D341Med (cell line): ENCODE measurements around the gene ATG101.

Experiments
- DNase-seq: peaks from one replicate; pipeline ENCODE4 v3.0.0; 2012; ENCODE audit warnings: low spot score

The ATG101 gene

GRCh38 chr12:52069327-52070184 lies at the start of gene ATG101:
ATG101 (plus strand) TSS chr12:52069978; CDS start chr12:52073651, 3,673 bp downstream.
- DNase-seq: peak; percentile 96

DNA sequence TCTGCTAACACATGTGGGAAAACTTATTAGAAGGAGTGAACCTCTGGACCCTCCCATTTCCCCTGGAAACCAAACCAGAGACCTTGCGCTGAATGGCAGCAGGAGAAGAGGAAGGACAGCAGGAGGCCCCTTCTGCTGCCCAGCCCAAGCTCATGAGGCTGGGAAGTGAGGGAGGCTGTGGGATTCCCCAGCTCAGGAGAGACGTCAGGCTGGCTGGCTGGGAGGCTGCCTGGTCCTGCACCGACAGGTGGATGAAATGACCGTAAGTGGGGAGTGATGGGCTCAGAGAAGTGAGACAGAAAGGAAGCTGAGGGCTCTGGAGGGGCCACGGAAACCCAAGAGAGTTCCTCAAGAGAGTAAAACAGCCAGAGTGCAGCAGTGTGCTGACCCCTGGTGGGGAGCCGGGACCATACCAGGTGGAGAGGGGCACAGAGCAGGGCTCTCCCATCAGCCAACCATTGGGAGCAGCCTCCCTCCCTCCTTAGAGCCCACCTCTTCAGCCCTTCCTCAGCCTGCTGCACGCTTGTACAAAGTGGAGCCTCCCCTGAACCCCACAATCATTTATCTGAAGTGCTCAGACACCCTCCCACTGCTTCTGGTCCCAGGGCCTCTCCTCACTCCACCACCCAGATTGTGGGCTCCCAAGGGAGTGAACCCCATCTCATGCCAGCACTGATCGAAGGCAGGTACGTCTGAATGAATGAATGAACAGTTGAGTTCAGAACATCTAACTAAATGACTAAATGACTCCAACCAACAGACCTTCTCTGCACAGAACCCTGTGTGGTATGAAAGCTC lies 49.0 kb upstream of the ATG101 start:
- DNase-seq: peak; percentile 84

DNA sequence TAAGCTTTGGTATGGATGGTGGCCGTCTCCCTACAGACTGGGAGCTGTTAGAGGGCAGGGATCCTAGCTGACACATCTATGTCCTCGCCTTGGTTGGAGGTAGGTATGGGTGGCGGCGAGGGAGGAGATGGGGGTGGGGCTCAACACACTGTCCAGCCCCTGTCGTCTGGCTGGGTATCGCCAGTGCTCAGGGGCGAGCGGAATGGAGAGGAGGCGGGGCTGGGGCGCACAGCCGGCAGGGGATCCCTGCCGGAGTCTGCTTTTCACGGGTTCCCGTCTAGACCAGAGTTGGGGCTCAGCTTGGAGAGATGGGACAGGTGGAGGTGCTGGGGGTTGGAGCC lies 47.0 kb upstream of the ATG101 start:
- no peak for DNase-seq

DNA sequence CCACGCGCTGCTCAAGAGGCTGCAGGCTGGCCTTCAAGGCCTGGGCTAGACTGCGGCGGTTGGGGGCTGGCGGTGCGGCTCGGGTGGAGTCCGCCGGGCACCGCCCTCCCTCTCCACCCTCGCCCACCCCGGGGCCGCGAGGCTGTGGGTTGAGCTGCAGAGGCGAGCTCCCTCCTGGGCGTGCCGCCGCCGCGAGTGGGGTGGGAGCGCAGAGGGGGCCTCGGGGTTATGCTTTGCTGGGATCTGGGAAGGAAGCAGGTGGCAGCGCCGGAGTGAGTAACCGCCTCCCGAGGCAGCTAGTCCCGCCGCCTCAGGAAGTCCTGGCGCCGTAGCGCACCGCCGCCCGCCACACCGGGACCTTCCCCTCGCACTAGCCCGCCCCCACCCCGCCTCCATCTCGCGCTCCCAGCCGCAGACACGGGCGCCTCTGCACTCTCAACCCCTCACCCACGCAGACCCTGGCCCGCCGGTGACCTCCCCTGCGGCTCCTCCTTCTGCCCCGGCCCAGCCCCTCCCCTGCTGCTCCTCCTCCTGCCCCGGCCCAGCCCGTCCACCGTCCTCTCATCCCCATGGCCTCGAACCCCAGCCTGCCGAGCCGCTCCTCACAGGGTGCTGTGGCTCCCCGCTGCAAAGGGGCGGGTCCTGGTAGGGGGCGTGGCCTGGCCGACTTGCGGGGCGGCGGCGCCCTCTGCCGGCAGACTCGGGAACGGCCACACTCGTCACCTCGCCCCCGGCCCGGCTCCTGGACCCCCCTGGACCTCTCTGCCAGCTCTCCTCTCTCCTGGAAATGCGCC lies 46.4 kb upstream of the ATG101 start:
- DNase-seq: peak; percentile 93

DNA sequence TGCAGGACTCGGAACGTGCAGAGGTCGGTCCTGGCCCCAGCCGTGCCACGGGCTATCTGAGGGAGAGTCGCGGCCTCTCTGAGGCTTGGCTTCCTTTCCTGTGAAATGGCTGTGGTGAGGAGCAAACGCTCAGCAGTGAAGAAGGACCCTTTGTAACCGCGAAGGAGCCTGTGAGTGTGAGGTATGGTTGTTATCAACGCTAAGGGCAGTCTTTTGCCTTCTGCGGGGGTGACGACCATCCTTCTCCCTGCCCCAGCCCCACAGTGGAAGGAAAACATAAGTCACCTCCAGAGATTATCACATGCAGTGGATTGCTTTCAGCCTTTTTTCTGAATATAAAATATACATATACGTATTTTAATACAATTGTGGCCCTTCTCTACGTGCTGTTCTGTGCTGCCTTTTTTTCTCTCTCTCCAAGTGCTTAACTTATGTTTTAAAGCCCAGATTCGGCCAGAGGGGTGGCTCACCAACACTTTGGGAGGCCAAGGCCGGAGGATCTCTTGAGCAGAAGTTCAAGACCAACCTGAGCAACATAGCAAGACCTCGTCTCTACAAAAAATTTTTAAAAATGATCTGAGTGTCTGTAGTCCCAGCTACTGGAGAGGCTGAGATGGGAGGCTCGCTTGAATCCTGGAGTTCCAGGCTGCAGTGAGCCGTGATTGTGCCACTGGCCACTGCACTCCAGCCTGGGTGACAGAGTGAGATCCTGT lies 45.6 kb upstream of the ATG101 start:
- DNase-seq: no peak

- DNase-seq: no peak
Observed at GRCh38 chr12:52024845-52025230, 44.9 kb upstream of the ATG101 start.

DNA sequence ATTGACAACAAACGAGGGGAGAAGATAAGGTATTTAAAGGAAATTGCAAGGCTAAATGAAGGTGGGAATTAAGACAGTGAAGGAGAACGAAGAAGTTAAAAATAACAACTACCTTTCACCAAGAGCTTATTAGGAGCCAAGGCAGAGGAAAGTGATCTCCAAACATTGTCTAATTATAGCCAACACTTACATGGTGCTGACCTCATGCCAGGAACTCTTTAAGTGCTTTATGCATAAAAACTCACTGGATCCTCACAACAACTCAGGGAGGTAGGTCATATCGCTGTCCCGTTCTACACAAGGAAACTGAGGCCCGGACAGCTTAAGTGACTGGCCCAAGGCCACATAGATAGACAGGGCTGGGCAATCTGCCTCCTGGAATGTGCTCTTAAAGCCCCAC lies 43.5 kb upstream of the ATG101 start:
- DNase-seq: no peak

DNA sequence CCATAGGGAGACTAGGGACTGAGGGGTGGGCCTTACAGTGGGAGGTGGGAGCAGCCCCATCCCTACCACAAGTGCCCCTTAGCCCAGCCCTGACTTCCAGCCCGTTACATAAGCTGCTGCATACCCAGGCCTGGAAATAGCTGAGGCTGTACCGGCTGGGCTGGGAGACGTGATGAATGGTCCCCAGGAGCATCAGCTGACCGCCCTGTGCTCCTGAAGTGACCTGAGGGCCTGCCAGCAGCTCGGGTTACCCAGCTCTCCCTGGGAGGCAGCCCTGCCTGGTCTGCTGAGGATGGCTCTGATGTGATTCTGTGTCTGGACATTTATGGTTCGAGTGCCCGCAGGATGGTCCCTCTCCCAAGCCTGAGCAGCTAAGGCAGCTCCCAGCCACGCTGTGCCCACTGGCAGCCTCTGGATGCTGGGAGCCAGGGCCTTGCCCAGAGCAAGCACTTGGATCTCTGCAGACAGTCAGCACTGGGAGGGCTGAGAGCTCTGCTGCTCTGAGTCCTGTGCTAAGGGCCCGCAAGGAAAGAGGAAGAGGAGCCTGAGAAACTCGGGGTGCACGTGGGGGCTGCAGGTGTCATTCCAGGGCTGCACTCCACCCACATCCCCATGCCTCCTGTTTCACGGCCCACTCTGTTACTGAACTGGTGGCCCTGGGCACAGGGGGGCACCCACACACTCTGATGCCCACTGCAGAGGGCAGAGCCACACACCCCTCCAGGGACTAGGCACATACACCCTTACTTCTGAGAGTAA lies 42.5 kb upstream of the ATG101 start:
- no peak for DNase-seq

- peak; percentile 83 for DNase-seq
Observed at GRCh38 chr12:52029685-52030084, 40.1 kb upstream of the ATG101 start.

GRCh38 chr12:52032446-52032803 lies 37.4 kb upstream of the ATG101 start:
- DNase-seq: no peak

- DNase-seq: peak; percentile 96
Observed at GRCh38 chr12:52032804-52033445, 36.9 kb upstream of the ATG101 start.

DNA sequence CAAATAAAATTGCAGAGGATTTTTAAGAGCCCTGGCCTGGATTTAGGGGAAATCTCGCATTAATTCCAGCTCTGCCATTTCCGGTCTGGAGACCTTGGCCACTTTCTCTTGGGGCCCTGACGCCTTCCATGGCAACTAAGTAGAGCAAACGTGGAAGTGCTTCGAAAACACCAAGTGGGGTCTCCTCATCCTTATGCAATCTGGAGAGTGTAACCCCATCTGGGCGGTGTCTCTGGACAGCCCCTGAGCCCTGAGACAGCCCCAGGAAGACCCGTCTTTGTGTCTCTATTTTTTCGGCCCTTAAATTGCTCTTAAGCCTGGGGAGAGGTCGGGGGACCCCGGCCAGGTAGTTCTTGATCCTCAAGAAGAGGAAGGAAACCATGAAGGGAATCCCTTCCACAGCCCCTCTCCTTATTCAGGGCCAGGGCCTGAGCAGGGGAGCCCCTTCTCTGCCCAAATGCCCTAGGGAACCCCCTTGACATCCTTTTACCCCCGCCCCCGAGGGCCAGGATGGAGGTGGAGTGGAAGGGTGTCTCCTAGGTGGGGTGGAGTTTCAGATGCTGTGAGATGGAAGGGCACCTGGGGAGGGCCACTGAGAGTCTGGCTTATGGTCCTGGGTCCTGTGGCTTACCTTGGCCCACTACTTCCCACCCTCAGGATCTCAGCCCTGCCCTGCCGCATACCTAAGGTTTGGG lies 36.2 kb upstream of the ATG101 start:
- no peak for DNase-seq

DNA sequence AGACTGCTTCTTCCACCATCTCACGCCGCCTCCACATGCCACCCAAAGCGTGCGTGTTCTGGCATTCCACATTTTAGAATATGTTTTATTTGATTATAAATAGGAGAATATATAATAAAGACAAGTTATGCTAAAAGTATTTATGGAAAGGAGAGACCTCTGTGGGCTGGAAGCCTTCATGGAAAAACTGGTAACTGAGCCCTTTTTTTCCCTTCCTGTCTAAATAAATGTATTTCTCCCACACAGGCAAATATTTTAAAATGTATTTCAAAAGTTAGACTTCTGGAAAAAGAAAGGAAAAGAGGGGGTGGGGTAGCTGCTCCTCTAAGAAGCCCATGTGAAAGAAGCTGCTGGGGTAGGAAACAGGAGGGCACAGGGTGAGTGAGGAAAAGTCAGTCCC lies 34.6 kb upstream of the ATG101 start:
- no peak for DNase-seq

DNA sequence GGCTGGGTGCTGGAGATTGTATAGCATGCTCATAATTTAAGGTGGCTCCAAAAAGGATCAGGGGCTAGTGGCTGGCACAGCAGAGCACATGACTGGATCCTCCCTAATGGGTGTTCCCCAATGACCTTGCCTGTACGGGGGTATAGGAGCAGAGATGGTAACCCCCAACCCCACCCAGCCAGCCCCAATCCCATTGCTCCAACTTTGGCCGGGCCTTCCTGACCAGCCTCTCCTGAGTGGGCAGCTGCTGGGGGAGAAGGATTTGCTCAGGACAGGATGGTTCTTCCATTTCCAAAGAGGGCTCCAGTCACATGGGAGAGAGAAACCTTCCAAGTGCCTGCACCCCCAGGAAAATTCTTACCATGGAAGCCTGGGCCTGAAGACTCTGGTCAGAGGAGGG lies 33.9 kb upstream of the ATG101 start:
- DNase-seq: no peak

DNA sequence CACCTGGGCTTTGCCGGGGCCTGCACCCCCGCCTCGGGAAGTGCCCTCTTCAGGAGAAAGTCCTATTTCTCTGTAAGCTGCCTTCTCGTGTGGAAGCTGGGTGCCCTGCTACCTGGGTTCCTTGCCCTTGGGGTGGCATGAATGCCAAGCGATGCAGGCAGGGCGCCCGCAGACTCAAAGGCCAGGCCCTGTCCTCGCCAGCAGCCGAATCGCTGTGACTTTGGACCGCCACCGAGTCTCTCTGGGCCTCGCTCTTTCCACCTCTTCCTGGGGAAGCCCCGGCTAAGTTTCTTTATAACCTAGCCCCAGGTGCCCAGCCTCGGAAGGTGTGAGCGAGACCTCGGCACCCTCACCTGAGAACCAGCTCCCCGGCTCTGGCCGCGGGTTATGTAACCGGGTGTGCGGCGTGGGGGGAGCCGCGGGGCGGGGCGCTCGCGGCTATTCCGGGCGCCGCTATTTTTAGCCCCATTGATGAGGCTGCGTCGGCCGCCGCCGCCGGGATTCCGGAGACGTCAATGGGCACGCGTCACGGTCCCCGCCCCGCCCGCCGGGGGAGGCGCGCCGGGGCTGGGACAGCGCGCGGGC lies 33.1 kb upstream of the ATG101 start:
- DNase-seq: peak; percentile 89

DNA sequence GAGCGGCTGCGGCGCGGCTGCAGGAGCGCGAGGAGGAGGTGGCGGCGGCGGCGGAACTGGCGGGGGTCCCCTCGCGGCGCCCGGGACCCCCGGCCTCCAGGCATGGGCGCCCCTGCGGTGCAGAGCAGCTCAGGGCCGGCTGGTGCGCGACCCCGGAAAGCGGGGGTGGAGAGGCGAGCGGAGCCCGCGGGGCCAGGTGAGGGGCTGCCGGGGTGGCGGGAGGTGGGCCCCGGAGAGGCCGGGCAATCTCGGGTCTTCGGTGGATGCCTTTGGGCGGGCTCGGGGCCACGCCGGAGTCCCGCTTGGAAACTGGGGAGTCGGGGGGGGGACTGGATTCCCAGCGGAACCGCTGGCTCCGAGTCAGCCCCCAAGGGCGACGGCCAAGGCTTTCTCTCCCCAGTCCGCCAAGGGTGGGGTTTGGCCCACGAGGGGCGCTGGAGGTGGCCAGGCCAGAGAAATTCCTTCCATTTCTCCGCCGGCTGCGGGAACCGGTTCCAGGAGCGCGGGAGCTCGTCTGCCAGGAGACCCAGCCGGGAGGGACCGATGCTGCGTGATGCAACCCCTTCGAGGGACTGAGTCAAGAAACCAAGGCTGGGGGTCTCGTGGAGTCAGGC lies 32.4 kb upstream of the ATG101 start:
- peak; percentile 71 for DNase-seq

- DNase-seq: no peak
Observed at GRCh38 chr12:52038447-52038846, 31.3 kb upstream of the ATG101 start.

- no peak for DNase-seq
Observed at GRCh38 chr12:52041035-52041434, 28.7 kb upstream of the ATG101 start.

DNA sequence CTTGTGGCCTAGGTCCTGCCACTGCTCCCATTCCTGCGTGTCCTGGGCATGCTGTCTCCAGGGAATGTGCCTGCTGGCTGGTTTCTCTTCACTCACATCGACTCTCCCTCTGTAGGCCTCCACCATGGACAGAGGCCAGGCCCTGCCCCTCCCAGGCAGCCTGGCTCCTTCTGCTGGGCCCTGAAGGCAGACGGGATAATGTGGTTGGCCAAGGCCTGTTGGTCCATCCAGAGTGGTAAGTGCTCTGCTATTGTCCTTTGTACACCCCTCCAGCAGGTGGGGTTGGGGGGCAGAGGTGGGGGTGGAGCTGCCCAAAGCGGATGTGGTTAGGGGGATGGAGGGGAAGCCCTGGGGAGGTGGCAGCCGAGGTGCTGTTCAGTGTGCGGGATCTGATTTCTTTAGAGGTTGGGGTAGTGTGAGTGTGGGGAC lies 28.1 kb upstream of the ATG101 start:
- no peak for DNase-seq
